Lower leg skin (tissue), 4 donors: ENCODE results near the gene RNF212. TPM values are rescaled to one million over a fixed set of nuclear protein-coding genes. Genes with fewer than 3 reads are reported as not detected.
"Not testable (repeated sequence)": the region's sequence is repeated elsewhere in the genome, so short reads cannot be mapped to it uniquely, and the experiment has no call there.

Source experiments
- DNase-seq, 2 donors: peaks; one replicate each; pipeline ENCODE4 v3.0.0-alpha.2; 2019; ENCODE audit warnings: low spot score in 2 of 2
- H3K4me3 ChIP-seq: fragments of 200-600 bp; sonication (generic); 2 replicates; pipeline ENCODE4 v1.5.1; 2017; ENCODE audit warnings: mild to moderate bottlenecking, low read depth; ENCODE audit not compliant: poor library complexity, severe bottlenecking
- POLR2A ChIP-seq, 2 donors: fragments of 450-650 bp; IDR thresholded peaks; one replicate each; pipeline ENCODE4 v1.6.1; 2016 to 2017; ENCODE audit warnings: antibody characterized with exemption in 2 of 2, mild to moderate bottlenecking in 1 of 2, moderate library complexity in 1 of 2
- WGBS, 2 donors: methylation state at CpG; one replicate each; pipeline ENCODE4 v1.1.5; 2018; 5-methylcytosine and 5-hydroxymethylcytosine counted together
- intact Hi-C: fragments of 100-400 bp; cut with DNase I; formaldehyde crosslinking; loops from one replicate; pipeline ENCODE4 v1.15.0; 2023; ENCODE audit warnings: low total_unique reads
- total RNA-seq, 4 donors: library from RNA; depleted of rRNA; stranded (reverse); fragments of >200 nt; gene quantifications; one replicate each; pipeline ENCODE4 v1.1.0, GENCODE V29; 2016
- TF ChIP-seq, protein P1 (sequence below), 3 donors: fragments of 450-650 bp; IDR thresholded peaks; one replicate each; pipeline ENCODE4 v1.5.1; 2016; ENCODE audit warnings: antibody characterized with exemption in 3 of 3, mild to moderate bottlenecking in 3 of 3, moderate library complexity in 2 of 3

Gene RNF212
- total RNA-seq, 4 donors from 2014 or later: 2.9 to 11.8 (median 8.5) TPM

GRCh38 chr4:1047106-1047975 lies 66.0 kb downstream of the RNF212 start:
- no peak overlapping the region for H3K4me3 ChIP-seq
- WGBS, 2 donors: 39 to 61% methylated on average over 30 to 40 of the region's 41 CpGs
- TF ChIP-seq, protein P1, sequence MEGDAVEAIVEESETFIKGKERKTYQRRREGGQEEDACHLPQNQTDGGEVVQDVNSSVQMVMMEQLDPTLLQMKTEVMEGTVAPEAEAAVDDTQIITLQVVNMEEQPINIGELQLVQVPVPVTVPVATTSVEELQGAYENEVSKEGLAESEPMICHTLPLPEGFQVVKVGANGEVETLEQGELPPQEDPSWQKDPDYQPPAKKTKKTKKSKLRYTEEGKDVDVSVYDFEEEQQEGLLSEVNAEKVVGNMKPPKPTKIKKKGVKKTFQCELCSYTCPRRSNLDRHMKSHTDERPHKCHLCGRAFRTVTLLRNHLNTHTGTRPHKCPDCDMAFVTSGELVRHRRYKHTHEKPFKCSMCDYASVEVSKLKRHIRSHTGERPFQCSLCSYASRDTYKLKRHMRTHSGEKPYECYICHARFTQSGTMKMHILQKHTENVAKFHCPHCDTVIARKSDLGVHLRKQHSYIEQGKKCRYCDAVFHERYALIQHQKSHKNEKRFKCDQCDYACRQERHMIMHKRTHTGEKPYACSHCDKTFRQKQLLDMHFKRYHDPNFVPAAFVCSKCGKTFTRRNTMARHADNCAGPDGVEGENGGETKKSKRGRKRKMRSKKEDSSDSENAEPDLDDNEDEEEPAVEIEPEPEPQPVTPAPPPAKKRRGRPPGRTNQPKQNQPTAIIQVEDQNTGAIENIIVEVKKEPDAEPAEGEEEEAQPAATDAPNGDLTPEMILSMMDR (IDR thresholded peaks at IDR 0.05): no peak
- TF ChIP-seq POLR2A (IDR thresholded peaks at IDR 0.05): no peak
- intact Hi-C loops: no loop called here
- DNase-seq: no peak

- intact Hi-C loops, H3K4me3 ChIP-seq: not testable (repeated sequence)
- 11% methylated on average over 29 of the region's 29 CpGs for WGBS, 2 donors
- peak; percentile 59 to 93 for DNase-seq
Observed at GRCh38 chr4:1046581-1047011, 66.8 kb downstream of the RNF212 start.

DNA sequence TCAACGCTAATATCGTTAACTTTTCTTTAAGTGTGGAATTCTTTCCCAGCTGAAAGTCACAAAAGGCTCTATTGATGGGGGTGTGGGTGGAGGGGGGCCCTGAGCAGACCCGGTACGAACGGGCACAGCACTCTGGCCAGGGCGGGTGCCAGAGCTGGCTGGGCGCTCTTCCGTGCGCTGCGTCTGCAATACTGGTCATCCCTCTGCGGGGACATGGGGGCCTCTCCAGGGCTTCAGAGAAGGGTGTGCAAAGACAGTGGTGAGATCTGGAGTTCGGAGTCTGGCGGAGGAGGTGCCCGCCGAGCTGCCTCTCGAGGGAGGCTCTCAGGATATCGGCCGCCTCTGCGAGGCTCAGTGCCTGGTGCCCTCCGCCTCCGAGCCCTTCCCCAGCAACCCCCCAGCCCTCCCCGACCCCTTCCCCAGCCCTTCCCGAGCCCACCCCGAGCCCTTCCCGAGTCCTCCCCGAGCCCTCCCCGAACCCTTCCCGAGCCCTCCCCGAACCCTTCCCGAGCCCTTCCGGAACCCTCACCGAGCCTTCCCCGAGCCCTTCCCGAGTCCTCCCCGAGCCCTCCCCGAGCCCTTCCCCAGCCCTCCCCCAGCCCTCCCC lies 67.7 kb downstream of the RNF212 start:
- 55 to 63% methylated on average over 34 to 36 of the region's 36 CpGs for WGBS, 2 donors
- TF ChIP-seq, protein P1 (IDR thresholded peaks at IDR 0.05): no peak
- TF ChIP-seq POLR2A (IDR thresholded peaks at IDR 0.05): no peak
- DNase-seq: no peak
- no peak overlapping the region for H3K4me3 ChIP-seq
- intact Hi-C loops: no loop called here

DNA sequence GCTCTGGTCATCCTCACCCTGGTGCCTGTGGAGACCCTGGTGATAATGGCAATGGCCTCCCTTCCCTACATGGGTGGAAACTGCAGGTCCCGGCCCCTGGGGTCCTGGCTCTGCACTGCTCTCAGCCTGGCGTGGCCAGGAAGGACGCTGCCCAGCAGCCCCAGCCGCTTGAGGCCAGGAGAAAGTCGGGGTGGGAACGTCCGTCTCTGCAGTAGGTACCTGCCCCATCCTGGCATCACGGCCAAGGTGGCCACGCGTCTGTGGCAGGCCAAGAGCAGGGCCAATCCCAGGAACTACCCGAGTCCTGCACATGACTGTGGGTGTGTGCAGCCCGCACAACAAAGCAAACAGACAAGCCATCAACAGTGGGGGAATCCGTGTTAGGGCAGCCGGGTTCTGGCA lies 68.2 kb downstream of the RNF212 start:
- WGBS, 2 donors: 70 to 79% methylated on average over 2 to 14 of the region's 14 CpGs
- no peak for TF ChIP-seq POLR2A (IDR thresholded peaks at IDR 0.05)
- DNase-seq: no peak
- intact Hi-C loops: no loop called here
- H3K4me3 ChIP-seq: no peak overlapping the region

- intact Hi-C loops: no loop called here
- TF ChIP-seq, protein P1 (IDR thresholded peaks at IDR 0.05): no peak
- TF ChIP-seq POLR2A (IDR thresholded peaks at IDR 0.05): no peak
- H3K4me3 ChIP-seq: no peak overlapping the region
- DNase-seq: no peak
- WGBS, 2 donors: 75 to 82% methylated on average over 9 of the region's 12 CpGs
Observed at GRCh38 chr4:1044469-1045192, 68.7 kb downstream of the RNF212 start.

DNA sequence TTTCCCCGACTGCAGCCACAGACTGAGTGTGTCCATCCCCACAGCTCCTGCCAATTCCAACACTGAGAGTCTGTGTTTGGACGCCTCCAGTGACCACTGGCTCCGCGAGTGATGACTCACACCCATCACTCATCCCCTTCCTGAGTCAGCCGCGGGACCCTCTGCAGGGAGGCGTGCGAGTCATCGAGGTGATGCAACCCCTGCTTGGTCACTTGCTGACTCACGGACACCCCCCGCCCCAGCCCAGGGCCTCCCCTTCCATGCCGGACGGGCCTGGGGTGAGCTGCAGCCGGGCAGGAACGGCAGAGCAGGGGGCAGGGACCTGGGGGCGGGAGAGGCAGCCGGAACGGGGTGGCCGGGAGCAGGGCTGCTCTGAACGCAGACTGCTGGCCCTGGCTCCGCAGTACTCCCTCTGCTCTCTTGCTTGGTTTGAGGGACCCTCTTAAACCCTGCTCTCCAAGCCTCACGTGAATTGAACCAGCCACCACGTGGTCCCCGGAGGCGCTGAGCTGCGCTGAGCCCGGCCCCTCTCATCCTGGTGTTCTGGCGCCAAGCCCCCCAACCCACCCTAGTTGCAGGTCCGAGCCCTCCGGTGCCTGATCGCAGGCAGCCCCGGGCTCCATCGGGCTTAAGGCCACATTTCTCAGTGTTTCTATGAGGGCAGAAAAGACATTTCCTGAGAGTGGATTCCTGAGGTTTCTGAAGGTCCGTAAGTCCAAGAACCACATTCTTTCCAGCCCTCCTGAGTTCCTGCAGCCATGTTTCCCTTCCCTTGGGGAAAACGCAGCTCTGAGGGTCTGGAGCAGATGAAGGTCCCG lies 69.5 kb downstream of the RNF212 start:
- 33 to 48% methylated on average over 20 to 27 of the region's 36 CpGs for WGBS, 2 donors
- DNase-seq: peak; percentile 91 to 98
- no peak overlapping the region for H3K4me3 ChIP-seq
- TF ChIP-seq, protein P1 (IDR thresholded peaks at IDR 0.05): no peak
- no peak for TF ChIP-seq POLR2A (IDR thresholded peaks at IDR 0.05)
- intact Hi-C loops: no loop called here
